Endothelial cell of umbilical vein (primary cell): ENCODE measurements around the gene NEDD4L.

Source experiments
- EZH2 ChIP-seq: IDR thresholded peaks from 2 replicates; pipeline ENCODE4 v1.6.1; 2012; ENCODE audit warnings: borderline replicate concordance, low read depth, mild to moderate bottlenecking, moderate library complexity, low read length, inconsistent platforms; ENCODE audit not compliant: severe bottlenecking
- JUN ChIP-seq: IDR thresholded peaks from 2 replicates; pipeline ENCODE4 v1.6.1; 2011; ENCODE audit warnings: borderline replicate concordance, low read depth; ENCODE audit not compliant: insufficient read length, insufficient read depth
- POLR2A ChIP-seq: IDR thresholded peaks from 2 replicates; pipeline ENCODE4 v1.6.1; 2012; ENCODE audit warnings: low read depth, mild to moderate bottlenecking, control low read depth, low read length
- POLR2AphosphoS5 ChIP-seq: IDR thresholded peaks from 2 replicates; pipeline ENCODE4 v1.6.1; 2012; ENCODE audit warnings: low read depth, mild to moderate bottlenecking, control low read depth, low read length, moderate library complexity; ENCODE audit not compliant: insufficient read depth
- TF ChIP-seq, protein P1 (sequence below), 2 donors: IDR thresholded peaks; 1 replicate in 1 of 2; 2 replicates in 1 of 2; pipeline ENCODE4 v1.5.1; 2011; ENCODE audit warnings: low read length in 2 of 2, mild to moderate bottlenecking in 2 of 2, moderate library complexity in 2 of 2, control low read depth in 1 of 2, inconsistent platforms in 1 of 2, low read depth in 1 of 2; ENCODE audit not compliant: insufficient read depth in 1 of 2; ENCODE audit errors: extremely low read depth in 1 of 2
- TF ChIP-seq, protein P2 (sequence below): IDR thresholded peaks from 2 replicates; pipeline ENCODE4 v1.6.1; 2011; ENCODE audit not compliant: insufficient read depth, insufficient read length

DNA sequence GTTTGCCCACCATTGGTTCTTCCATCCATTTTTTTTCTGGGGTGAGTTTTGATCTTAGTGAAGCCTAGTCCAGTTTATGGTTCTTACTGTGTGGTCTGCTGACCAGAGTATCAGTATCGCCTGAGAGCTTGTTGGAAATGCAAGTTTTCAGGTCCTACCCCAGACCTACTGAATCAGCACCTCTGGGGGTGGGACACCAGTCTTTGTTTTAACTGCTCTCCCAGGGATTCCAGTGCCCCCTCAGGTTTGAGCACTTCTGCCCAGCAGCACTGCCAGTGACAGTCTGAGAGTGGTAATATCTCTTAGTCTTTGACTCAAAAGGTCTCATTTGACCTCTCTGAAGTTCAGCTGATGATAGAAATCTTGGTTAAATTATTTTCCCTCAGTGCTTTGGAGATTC lies 315.6 kb downstream of the NEDD4L start:
- TF ChIP-seq, protein P1, sequence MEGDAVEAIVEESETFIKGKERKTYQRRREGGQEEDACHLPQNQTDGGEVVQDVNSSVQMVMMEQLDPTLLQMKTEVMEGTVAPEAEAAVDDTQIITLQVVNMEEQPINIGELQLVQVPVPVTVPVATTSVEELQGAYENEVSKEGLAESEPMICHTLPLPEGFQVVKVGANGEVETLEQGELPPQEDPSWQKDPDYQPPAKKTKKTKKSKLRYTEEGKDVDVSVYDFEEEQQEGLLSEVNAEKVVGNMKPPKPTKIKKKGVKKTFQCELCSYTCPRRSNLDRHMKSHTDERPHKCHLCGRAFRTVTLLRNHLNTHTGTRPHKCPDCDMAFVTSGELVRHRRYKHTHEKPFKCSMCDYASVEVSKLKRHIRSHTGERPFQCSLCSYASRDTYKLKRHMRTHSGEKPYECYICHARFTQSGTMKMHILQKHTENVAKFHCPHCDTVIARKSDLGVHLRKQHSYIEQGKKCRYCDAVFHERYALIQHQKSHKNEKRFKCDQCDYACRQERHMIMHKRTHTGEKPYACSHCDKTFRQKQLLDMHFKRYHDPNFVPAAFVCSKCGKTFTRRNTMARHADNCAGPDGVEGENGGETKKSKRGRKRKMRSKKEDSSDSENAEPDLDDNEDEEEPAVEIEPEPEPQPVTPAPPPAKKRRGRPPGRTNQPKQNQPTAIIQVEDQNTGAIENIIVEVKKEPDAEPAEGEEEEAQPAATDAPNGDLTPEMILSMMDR (IDR thresholded peaks at IDR 0.05; ENCODE audit: extremely low read depth in 1 of 2, insufficient read depth in 1 of 2, low read depth in 1 of 2, low read length in 2 of 2), result no peak
- TF ChIP-seq POLR2A, result no peak
- no peak for TF ChIP-seq EZH2
- TF ChIP-seq, protein P2, sequence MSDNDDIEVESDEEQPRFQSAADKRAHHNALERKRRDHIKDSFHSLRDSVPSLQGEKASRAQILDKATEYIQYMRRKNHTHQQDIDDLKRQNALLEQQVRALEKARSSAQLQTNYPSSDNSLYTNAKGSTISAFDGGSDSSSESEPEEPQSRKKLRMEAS, result no peak
- TF ChIP-seq POLR2AphosphoS5, result no peak
- TF ChIP-seq JUN, result no peak
